GM12892 (cell line): ENCODE data around the gene TCHH.

Experiments
- POLR2A ChIP-seq: IDR thresholded peaks from 2 replicates; pipeline ENCODE4 v1.6.1; 2011; ENCODE audit warnings: low read depth, low read length, control low read depth
- POLR2AphosphoS5 ChIP-seq: IDR thresholded peaks from 2 replicates; pipeline ENCODE4 v1.6.1; 2011; ENCODE audit warnings: low read depth, low read length, control low read depth

DNA sequence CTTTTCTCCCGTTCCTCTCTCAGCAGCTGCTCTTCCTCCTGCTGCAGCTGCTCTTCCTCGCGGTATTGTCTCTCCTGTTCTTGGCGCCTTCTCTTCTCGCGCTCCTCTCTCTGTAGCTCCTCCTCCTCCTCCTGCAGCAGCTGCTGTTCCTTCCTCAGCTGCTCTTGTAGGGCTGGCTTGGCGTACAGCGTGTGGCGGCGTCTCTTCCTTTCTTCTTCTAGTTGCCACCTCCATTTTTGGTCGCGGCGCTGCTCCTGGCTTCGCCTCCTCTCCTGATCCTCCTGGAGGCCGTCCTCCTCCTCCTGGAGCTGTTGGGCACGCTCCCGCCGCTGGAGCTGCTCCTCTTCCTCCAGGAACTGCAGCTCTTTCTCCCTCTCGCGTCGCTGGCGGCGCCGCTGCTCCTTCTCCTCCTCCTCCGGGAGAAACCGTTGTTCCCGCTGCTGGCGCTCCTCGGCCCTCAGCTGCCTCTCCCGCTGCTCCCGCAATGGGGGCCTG, 4.8 kb downstream of the TCHH start:
- TF ChIP-seq POLR2AphosphoS5 (no peak), POLR2A (no peak)
